AG09319 (cell line): ENCODE results near the gene MADD.

Experiments
- DNase-seq: peaks from one replicate; pipeline ENCODE4 v3.0.0-alpha.2; 2010; ENCODE audit warnings: low read depth; ENCODE audit errors: extremely low read depth
- CTCF ChIP-seq: IDR thresholded peaks from 2 replicates; pipeline ENCODE4 v1.5.1; 2011; ENCODE audit warnings: low read depth, mild to moderate bottlenecking, inconsistent platforms, low read length, moderate library complexity

Gene MADD

GRCh38 chr11:47244448-47245350 lies 25.2 kb upstream of the MADD start:
- DNase-seq, result no peak

DNA sequence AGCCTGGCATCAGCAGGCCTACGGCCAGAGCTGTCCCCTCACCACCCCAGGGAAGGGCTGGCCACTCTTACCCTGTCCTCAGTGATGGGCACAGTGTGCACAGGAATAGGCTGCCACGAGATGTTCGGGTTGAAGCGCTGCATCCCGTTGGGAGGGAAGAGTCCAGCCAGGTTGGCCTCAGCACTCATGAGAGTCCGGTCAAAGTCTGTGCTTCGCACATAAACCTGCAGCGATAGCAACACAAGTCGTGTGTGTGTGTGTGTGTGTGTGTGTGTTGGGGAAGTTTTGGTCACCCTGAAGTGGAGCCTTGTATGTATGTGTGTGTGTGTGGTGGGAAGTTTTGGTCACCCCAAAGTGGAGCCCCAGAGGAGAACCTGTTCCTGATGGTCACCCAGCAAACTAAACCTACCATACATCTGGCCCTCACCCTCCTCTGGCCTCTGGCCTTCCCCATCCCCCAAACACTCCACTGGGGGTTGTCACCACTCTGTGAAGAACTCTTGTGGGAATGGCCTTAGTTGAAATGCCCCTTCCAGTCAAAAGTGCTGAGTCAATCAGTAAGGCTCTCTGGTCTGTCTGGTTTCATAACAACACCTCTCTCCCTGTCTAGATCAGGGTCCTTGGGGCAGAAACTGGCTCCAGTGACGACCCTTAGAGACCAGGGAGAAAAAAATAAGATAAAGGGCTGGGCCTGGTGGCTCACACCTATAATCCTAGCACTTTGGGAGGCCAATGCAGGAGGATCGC lies 24.1 kb upstream of the MADD start:
- no peak for DNase-seq
- no peak for TF ChIP-seq CTCF

More at GRCh38 chr11:47244448-47245350, 25.2 kb upstream of the MADD start:
- no peak for TF ChIP-seq CTCF

DNA sequence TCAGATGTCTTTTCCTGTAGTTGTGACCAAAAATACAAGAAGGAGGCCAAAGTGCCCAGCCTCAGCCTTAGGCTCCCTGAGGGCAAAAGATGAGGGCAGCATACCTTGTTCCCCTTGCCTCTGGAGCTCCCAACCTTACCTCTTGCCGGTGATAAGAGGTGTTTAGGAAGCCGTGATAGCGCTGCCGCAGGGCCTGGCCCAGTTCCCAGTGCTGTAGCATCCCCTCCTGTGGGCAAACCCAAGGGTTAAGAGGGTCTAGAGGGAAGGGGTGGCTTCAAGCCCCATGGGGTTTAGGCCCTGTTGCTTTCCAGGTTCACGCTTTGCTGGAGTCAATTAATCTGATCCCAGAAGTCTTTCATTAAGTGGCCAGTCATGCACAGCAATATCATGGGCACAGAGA lies 22.4 kb upstream of the MADD start:
- no peak for TF ChIP-seq CTCF
- no peak for DNase-seq

- TF ChIP-seq CTCF, result no peak
- no peak for DNase-seq
Observed at GRCh38 chr11:47248304-47248663, 21.6 kb upstream of the MADD start.

DNA sequence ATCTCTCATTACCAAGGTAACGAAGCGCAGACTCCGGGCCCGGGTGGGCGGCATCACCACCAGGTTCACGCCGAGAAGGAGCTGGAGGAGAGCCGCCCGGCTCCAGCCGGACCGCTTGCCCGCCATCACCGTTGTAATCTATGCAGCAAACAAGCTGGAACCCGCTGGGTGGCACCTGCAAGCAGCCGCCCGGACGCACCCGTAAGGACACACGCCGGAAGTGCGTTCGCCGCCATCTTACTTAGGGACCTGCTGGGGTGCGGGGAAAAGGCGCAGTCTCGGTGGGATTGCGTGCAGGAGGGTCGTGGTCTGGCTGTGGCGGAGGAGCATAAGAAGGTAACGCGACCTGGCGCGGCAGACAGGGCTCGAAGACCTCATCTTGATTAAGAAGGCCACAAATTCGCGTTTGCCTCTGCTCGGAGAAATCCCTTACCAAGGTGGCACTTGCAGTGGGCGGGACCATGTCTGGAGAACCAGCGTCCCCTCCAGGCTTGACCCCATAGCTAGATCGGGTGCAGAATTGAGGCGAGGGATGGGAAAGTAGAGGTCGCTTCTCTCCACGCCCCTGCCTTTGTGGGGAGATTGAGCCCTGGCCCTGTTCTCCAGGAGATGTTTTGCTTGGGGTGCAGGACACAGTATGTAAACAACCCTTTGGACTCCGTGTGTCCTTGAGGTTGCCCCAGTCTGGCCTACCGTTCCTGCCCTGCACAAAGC lies 21.1 kb upstream of the MADD start, which contains the start of gene ACP2:
ACP2 (minus strand) TSS at position 151 of the 714 bp plus-strand sequence; CDS start at position 126, 25 bp downstream.
- no peak for DNase-seq
- TF ChIP-seq CTCF, result peak; percentile 38

DNA sequence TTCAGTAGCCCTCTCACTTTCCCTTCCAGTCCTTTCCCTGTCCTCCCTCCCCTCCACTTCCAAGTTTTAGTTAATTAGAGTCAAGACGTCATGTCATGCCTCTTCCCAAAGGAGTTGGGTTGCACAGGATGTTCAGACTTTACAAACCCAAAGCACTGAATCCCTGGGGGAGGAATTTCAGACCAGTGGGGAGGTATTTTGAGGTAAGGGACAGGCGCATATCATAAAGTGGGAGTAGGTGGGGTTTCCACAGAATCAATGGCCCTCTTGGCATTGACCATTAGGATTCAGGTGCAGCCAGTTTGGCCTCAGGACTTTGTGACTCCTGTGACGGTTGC lies 20.6 kb upstream of the MADD start:
- no peak for DNase-seq
- no peak for TF ChIP-seq CTCF
